Measurements from ENCODE around the gene KNDC1. TPM values are rescaled to one million over a fixed set of nuclear protein-coding genes. Genes with fewer than 3 reads are reported as not detected.

The KNDC1 gene
- total RNA-seq, 1 experiment from 2014 or later: 15.7 TPM

DNA sequence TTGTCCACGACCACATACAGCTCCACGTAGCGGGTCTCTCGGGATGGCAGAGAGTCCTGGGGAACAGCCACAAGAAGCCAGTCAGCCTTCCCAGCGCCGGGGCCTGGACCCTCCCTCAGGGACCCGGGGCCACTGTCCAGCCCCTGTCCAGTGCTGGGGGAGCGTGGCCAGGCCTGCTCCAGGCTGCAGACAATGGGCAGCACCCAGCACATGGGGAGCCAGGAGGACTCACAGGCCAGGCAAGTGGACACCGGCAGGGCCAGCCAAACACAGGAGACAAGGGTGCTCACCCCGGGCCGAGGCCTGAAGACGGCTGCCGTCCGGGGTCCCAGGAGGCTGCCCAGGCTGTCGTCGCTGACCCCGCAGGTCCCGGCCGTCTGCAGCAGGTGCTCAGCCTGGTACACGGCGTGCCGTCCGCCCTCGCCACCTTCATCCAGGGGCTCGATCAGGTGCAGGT is 113.0 kb downstream of the KNDC1 start:
- Histone ChIP-seq H2BK5ac (ENCODE audit: insufficient read length, low read length) (no peak overlapping the region), H3K4me1 (ENCODE audit: insufficient read depth, low read length) (no peaks in the 10 kb centered on the region), H2AFZ (ENCODE audit: low read length) (no peak overlapping the region), H3K27ac (ENCODE audit: insufficient read length, low read depth, low read length) (no peak overlapping the region), H3K4ac (ENCODE audit: low read depth, low read length) (no peak overlapping the region), H3K9ac (ENCODE audit: extremely low read depth, insufficient read length, low read length) (no peak overlapping the region), H4K5ac (ENCODE audit: insufficient read length, low read depth, low read length) (no peak overlapping the region), H3K79me2 (ENCODE audit: insufficient read depth, low read length) (no peaks in the 10 kb centered on the region), H3K27me3 (ENCODE audit: insufficient read depth, low read length) (no peaks in the 10 kb centered on the region; the same call in 1 of the 2 replicates), H2AK5ac (ENCODE audit: insufficient read length, low read length) (no peak overlapping the region), H3K4me2 (ENCODE audit: insufficient read depth, insufficient read length, low read length) (no peak overlapping the region), H3K23me2 (ENCODE audit: insufficient read length, low read depth, low read length, poor library complexity, severe bottlenecking) (peaks cover 7% of the 10 kb centered on the region), H3T11ph (ENCODE audit: low read length) (no peak overlapping the region), H3K79me1 (ENCODE audit: insufficient read depth, low read depth, low read length, poor library complexity, severe bottlenecking) (no peaks in the 10 kb centered on the region), H3K23ac (ENCODE audit: insufficient read length, low read depth, low read length) (no peak overlapping the region), H4K8ac (replicated peaks; ENCODE audit: insufficient read length, low read depth, low read length) (no peak overlapping the region), H2BK12ac (ENCODE audit: insufficient read length, low read depth, low read length) (no peak overlapping the region), H2BK20ac (ENCODE audit: low read depth, low read length, poor library complexity, severe bottlenecking) (no peak overlapping the region), H3K14ac (ENCODE audit: insufficient read depth, low read length) (no peak overlapping the region), H3K18ac (ENCODE audit: insufficient read length, low read depth, low read length) (no peak overlapping the region), H4K91ac (ENCODE audit: insufficient read length, low read depth, low read length) (no peak overlapping the region), H4K20me1 (ENCODE audit: control insufficient read depth, insufficient read depth, insufficient read length) (no peaks in the 10 kb centered on the region), H2BK120ac (ENCODE audit: low read depth, low read length, poor library complexity, severe bottlenecking) (no peak overlapping the region), H3K9me3 (ENCODE audit: control insufficient read depth, low read depth, low read length) (no peaks in the 10 kb centered on the region), H3K56ac (ENCODE audit: insufficient read length, low read depth, low read length) (no peak overlapping the region), H2BK15ac (ENCODE audit: low read depth, low read length) (no peak overlapping the region)
- H3K4me1 Mint-ChIP-seq: peaks cover 3 to 7% of the 10 kb centered on the region in 2 experiments; a peak in 3 of 4 replicates
- no peak overlapping the region for H3K4me3 Mint-ChIP-seq
- H3K27ac Mint-ChIP-seq: no peak overlapping the region
- H3K27me3 Mint-ChIP-seq (ENCODE audit: low read depth): peaks cover 11% of the 10 kb centered on the region
- WGBS (ENCODE audit: extremely low coverage, insufficient read length, low lambda C conversion rate): no CpG with 5 or more reads among the region's 25 CpGs
- no peak for TF ChIP-seq CTCF (conservative IDR thresholded peaks at IDR 0.05)
- no peak for DNase-seq
- no peaks in the 10 kb centered on the region for H3K9me3 Mint-ChIP-seq
- no peaks in the 10 kb centered on the region for H3K36me3 Mint-ChIP-seq (ENCODE audit: insufficient read depth in 1 of 3, low read depth in 3 of 3)

Data from H9 (cell line).